GM15510 (cell line): ENCODE results near the gene DNMT1.

ENCODE experiments used
- POLR2A ChIP-seq: IDR thresholded peaks from 3 replicates; pipeline ENCODE4 v1.6.1; 2011; ENCODE audit warnings: borderline replicate concordance; ENCODE audit not compliant: insufficient read length; ENCODE audit errors: extremely low read depth

The DNMT1 gene

DNA sequence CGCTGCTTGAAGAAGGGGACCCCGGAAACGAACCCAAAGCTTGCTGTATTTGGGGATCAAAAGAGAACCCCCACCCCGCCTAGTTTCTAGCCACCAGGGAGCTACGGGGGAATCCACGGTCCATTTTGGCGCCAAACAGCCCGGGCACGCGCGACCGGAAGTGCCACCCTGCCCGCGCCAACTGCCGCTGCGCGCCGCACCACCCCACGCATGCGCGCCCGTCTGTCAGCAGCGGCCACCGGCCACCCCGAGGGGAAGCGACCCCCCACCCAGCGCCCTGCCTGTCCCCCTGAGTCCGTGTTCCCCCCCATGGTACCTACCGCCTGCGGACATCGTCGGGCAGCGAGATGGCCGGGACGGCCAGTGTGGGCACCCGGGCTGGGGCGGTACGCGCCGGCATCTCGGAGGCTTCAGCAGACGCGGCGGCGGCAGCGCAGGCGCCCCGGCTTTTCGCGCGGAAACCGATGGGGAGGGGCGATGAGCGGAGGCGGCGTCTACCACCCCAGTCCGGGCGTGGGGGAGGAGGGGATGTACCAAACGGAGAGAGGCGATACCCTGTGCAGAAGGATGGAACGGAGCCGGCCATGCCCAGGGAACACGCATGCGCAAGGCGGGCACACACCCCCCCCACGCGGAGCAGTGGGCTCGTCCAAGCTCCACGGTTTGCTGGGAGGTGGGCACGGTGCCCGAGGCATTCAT, at the start of gene DNMT1:
Gene DNMT1 (minus strand): TSS at position 454 of the 699 bp plus-strand sequence. CDS start 54 bp downstream, at position 400.
- TF ChIP-seq POLR2A = peak; percentile 97

DNA sequence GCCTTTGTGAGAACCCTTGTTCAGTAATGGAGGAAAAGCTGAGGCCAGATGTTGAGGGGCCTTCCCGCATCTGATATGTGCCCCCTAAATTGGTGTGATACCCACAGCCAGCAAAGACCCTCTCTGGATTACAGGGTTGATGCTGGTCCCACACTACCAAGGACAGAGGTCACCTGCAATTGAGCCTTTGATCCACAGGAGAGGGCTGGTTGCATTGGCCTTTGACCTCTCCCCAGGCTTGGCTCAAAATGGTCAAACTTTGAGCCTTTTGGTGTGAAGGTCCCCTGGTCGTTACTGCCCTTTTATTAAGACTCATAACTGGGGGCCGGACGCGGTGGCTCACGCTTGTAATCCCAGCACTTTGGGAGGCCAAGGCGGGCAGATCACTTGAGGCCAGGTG, 48.9 kb upstream of the DNMT1 start:
- no peak for TF ChIP-seq POLR2A

DNA sequence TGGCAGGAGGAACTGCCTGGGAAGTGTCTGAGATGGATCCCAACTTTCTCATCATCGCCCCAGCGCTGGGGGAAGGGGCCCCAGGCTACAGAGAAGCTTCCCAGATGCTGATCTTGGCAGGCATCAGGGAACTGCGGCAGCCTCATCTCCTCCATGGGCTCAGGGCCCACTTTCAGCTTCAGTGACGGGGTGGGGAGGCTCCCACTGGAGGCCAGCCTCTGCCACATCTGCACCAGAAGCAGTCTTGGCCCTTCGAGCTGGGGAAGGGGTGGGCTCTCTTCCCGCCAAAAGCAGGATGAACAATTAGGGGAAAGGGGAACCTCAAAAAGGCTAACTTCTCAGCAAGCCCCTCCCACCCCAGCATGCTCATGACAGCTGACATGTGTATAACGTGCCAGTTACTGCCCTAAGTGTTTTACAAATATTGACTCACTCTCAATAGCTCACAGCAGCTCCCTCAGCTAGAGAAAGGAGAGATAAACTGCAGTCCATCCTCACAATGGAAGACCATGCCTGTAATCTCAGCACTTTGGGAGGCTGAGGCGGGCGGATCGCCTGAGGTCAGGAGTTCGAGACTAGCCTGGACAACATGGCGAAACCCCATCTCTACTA, 43.5 kb upstream of the DNMT1 start:
- no peak for TF ChIP-seq POLR2A

DNA sequence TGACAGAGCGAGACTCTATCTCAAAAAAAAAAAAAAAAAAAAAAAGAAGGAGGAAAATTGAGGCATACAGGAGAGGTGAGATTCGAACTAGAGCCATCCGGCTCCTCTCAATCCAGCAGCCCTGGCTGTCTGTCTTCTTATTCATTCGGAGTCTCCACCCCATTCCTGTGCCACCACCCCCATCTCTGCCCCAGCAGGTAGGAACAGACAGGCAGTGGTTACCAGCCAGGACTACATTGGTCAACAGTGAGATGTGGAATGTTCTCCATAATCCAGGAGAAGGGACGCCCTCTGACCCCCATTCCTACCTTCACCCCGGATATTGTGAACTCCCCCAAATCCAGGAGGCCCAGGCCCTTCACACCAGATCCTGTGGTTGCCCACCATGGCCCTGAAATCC, 42.9 kb upstream of the DNMT1 start:
- no peak for TF ChIP-seq POLR2A

DNA sequence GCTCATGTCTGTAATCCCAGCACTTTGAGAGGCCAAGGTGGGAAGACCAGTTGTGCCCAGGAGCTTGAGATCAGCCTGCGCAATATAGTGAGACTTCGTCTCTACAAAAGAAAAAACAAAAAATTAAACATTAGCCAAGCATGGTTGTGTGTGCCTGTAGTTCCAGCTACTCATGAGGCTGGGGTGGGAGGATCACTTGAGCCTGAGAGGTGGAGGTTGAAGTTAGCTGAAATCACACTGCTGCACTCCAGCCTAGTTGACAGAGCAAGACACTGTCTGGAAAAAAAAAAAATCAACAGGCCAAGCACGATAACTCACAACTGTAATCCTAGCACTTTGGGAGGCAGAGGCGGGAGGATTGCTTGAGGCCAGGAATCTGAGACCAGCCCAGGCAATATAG, 40.2 kb upstream of the DNMT1 start:
- TF ChIP-seq POLR2A = no peak

DNA sequence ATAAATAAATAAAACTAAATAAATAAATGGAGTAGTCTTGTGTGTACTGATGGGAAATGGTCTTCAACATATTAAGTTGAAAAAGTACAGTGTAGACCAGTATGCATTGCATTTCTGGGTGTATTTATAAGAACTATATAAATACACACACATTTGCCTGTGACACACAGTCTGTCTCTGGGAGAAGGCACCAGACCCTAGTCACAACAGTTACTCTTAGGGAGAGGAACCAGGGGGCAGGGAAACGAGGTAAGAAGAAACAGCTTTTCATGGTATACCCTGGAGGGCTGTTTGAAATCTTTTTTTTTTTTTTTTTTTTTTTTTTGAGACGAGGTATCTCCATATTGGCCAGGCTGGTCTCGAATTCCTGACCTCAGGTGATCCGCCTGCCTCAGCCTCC, 39.2 kb upstream of the DNMT1 start:
- TF ChIP-seq POLR2A = no peak

DNA sequence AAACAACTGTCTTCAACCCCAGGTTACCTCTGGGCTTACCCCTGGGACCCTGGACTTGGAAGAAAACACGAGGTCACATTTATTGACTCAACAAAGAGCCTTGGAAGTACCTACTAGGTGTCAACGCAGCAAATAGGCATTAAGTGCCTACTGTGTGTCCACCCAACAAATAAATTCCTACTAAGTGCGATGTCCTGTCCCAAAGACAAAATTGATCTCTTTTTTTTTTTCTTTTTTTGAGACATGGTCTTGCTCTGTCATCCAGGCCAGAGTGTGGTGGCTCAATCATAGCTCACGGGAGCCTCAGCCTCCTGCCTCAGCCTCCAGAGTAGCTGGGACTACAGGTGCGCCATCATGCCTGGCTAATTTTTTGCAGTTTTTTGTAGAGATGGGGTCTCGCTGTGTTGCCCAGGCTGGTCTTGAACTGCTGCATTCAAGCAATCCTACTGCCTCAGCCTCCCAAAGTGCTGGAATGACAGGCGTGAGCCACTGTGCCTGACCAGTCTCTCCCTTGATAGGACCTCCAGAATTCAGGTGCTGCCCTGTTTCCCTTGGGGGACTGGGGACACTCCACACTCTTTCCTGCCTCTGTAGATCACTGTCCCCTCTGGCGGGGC, 37.0 kb upstream of the DNMT1 start:
- TF ChIP-seq POLR2A = no peak

DNA sequence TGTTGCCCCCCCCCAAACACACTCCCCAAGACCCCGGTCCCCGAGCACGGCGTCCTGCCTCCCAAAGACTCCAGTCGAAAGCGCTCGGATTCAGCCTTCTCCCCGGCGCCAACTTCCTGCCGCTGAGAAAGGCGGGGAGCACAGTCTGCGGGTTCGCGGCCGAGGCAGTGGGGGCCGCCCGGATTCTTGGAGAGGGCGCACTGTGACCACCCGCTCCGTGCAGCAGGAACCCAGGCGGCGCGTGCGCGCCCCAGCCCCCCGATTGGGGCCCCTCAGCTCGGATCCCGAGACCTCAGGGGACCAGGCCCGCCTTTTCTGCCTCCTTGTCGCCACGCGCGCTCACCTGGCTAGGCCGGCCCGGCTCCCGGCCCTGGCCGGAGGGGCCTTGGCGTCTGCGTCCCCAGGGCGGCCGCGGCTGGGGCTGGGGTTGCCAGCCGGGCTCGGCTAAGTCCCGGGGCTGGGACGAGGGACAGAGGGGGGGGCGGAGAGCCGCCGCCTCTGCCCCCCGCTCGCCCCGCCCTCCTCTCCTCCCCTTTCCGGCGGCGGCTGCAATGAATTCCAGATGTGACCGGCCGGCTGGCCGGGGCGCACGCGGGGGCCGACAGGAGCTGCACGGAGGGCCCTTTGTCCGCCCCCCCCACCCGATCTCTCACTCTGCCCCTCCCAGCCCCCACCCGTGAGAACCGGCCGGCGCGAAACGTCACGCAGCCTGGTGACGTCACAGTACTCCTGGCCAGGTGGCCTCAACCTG, 36.3 kb upstream of the DNMT1 start, which contains the start of gene S1PR2:
Gene S1PR2 (minus strand): TSS at position 471 of the 751 bp plus-strand sequence. CDS start 6,426 bp downstream, outside the sequence.
- peak; percentile 74 for TF ChIP-seq POLR2A

DNA sequence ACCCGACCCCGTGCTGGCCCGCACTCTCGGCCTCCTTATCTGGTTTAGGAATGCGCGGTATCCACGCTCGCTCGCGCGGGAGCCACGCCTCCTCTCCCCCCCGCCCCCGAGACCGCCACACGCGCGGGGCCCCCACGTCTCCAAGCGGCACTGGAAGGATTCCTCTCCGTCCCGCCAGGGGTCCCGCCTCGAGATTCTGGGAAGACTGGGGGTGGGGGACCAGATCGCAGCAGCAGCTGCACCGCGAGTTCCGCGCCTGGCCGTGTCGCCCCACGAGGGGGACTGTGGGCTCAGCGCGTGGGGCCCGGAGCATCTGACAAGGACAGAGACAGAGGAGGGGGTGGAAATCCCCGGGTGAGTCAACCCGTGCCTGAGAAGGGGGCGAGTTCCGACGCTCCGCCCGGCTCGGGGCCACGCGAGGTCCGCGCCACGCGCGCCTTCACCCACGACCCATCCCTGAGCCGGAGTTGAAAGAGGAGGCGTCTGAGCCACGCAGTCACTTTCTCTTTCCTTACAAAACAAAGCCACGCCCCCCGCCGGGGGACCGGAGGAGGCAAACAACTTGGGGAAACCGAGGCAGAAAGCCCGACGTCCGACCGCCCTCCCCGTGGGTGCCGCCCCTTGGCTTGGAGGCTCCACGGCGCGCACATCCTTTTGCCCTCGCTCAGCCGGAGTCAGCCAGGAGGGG, 35.6 kb upstream of the DNMT1 start:
- TF ChIP-seq POLR2A = no peak

DNA sequence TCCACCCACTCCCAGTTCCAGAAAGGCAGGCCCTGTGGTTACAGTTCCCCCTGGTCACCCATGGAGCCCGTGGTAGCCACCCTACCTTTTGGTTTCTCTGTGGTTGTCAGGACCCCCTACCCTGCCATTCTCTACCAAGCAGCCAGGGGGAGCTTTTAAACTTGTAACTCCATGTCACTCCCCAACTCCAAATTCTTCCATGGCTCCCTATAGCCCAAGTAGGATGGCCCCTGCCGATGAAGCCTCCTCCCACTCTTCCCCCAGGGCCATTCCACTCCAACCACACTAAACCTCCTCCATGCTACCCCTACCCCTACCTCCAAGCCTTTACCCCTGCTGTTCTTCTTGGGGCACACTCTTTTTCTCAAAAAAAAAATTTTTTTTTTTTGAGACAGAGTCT, 34.2 kb upstream of the DNMT1 start:
- TF ChIP-seq POLR2A = no peak

DNA sequence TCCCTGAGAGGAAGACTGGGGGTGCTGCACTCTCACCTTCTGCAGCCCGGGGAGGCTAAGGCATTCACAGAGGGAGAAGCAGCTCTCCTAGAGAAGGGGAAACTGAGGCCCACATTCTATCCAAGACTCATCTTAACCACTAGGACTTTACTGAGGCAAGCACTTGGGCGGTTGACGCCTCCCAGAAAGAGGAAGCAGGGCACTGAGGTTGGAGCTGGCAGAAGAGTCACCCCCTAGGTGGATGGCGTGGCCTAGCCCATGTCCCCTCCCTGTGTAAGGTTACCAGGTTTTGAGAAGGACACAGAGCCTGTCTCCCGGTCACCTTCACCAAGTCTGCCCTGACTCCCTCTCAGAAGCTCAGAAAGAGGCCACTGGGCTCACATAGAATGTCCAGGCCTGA, 33.6 kb upstream of the DNMT1 start:
- no peak for TF ChIP-seq POLR2A

DNA sequence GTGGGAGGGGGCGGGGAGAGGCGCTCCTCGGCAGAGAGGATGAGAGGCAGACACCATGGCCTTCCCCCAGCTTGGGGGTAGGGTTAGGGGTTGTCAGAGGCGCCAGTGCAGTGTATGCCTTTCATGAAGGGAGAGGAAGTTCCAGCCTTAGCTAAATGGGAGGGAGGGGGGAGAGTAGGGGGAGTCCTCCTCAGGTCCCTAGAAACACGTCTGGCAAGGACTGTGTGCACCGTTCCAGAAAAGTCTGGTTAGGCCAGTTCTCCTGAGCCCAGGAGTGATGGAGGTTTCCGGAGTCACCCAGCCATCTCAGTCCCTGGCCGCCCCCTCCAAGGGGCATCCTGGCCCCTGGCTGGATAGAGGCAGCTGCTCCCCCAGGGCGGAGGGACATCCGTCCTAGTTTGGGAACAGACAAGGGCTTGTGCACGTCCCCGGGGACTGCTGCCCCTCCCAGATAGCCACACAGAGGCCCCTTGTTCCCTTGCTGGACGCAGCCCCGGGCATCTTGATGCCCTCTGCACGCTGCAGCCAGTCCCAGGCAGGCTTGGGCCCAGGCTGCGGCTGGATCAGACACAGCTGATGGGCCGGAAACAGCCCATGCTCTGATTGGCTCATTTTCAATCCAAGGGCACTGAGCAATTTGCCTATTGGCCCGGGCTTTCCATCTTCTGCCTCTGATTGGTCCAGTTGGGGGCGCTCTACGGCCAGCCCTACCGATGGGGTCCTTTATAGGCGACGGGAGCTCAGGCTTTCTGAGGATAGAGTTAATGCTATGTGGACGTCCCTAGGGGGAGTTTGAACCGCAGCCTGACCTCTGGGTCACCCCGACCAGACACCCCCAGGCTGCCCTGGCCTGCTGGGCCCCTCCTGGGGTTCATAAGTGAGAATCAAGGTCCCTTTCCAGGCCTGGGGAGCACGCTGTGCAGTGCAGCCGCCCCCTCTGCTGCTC, 32.5 kb upstream of the DNMT1 start:
- no peak for TF ChIP-seq POLR2A

DNA sequence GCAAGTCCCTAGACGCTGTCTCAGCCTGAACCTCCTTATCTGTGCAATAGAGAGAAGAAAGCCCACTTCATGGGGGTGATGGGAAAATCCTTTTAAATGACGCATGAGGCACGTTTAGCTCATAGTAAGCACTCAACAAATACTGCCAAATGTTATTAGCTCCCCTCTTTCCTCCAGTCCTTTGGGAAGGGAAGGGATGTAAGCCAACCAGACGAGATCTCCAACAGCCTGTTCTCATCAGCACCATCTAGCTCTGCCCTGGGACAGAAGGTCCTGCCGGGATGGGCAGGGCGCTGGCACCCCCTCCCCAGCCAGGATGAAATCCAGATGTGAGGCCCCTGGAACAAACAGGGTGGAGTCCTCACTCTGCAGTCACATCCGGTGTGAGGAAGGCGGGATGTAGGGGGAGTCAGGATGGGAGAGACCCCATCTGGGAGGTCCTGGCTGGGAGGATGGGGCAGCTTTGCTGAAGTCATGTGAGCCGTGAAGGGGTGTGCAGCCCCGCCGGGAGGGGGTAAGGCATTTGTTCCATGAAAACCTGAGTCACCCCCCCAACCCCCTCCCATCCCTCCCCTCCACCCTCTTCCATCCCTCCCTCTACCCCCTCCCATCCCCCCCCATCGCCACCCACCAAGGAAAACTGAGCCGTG, 31.7 kb upstream of the DNMT1 start:
- no peak for TF ChIP-seq POLR2A
